Omental fat pad (tissue), 4 donors: ENCODE measurements around the gene ARHGAP1. TPM values are rescaled to one million over a fixed set of nuclear protein-coding genes. Genes with fewer than 3 reads are reported as not detected.

ENCODE experiments used
- ATAC-seq: fragments of 150-250 bp; one replicate; pipeline ENCODE4 v1.9.1; 2016; ENCODE audit warnings: mild to moderate bottlenecking, moderate library complexity; ENCODE audit not compliant: low FRiP score
- DNase-seq: peaks from one replicate; pipeline ENCODE4 v3.0.0-alpha.2; 2019; ENCODE audit warnings: low spot score
- CTCF ChIP-seq, 3 donors: fragments of 450-650 bp; IDR thresholded peaks; one replicate each; pipeline ENCODE4 v1.5.1; 2016 to 2017; ENCODE audit warnings: antibody characterized with exemption in 3 of 3, mild to moderate bottlenecking in 3 of 3, moderate library complexity in 2 of 3
- total RNA-seq, 4 donors: library from RNA; depleted of rRNA; stranded (reverse); fragments of >200 nt; gene quantifications; one replicate each; pipeline ENCODE4 v1.1.0, GENCODE V29; 2016

The ARHGAP1 gene
- total RNA-seq, 4 donors from 2014 or later, result 34.6 to 69.2 (median 42.6) TPM

- no peak for DNase-seq
- ATAC-seq, result no peak
- no peak for TF ChIP-seq CTCF (IDR thresholded peaks at IDR 0.05)
Observed at GRCh38 chr11:46631676-46632075, 68.7 kb downstream of the ARHGAP1 start.

GRCh38 chr11:46630237-46630636 lies 70.2 kb downstream of the ARHGAP1 start:
- ATAC-seq, result no peak
- no peak for DNase-seq
- no peak for TF ChIP-seq CTCF (IDR thresholded peaks at IDR 0.05)

GRCh38 chr11:46628961-46629360 lies 71.5 kb downstream of the ARHGAP1 start:
- no peak for TF ChIP-seq CTCF (IDR thresholded peaks at IDR 0.05)
- no peak for DNase-seq
- no peak for ATAC-seq

Other genes starting within 250 kb of the ARHGAP1 start
- gene AMBRA1, start 106.6 kb downstream of the ARHGAP1 start, total RNA-seq, result 10 to 100 TPM; 19.2 to 41.0 (median 23.5) TPM
- gene HARBI1, start 83.4 kb downstream of the ARHGAP1 start, total RNA-seq, result 1 to 10 TPM; 1.4 to 4.0 (median 2.7) TPM
- gene ATG13, start 83.1 kb downstream of the ARHGAP1 start, total RNA-seq, result 100 to 1,000 TPM in 1 of 4 donors, 10 to 100 TPM in 3; 73.7 to 137 (median 83.3) TPM
- gene ZNF408, start 412 bp upstream of the ARHGAP1 start, total RNA-seq, result 10 to 100 TPM in 1 of 4 donors, 1 to 10 TPM in 3; 4.3 to 12.2 (median 7.9) TPM
- gene F2, start 18.6 kb upstream of the ARHGAP1 start, total RNA-seq, result not detected
- 10 to 100 TPM; 27.2 to 37.0 (median 31.6) TPM for gene CKAP5, start 145.7 kb upstream of the ARHGAP1 start, total RNA-seq
- 1 to 10 TPM; 1.6 to 4.3 (median 3.3) TPM for gene LRP4, start 217.9 kb upstream of the ARHGAP1 start, total RNA-seq
- gene CSTPP1, start 236.1 kb upstream of the ARHGAP1 start, total RNA-seq, result 10 to 100 TPM in 2 of 4 donors, 1 to 10 TPM in 2; 9.8 to 14.3 (median 11.1) TPM